K562 (cell line): ENCODE results near the gene CEBPE. TPM values are rescaled to one million over a fixed set of nuclear protein-coding genes. Genes with fewer than 3 reads are reported as not detected.

ENCODE experiments used
- ADNP ChIP-seq: fragments of 200-800 bp; sonication (Bioruptor generic); IDR thresholded peaks from 2 replicates; pipeline ENCODE4 v1.6.1; 2016; ENCODE audit warnings: missing genetic modification characterization, missing compliant biosample characterization
- AFF1 ChIP-seq, 2 experiments: fragments of 450-650 bp; IDR thresholded peaks; 2 replicates each; pipeline ENCODE4 v1.6.1; 2018; ENCODE audit warnings: mild to moderate bottlenecking in 2 of 2, low read depth in 1 of 2; ENCODE audit not compliant: partially characterized antibody in 2 of 2
- C11orf30 ChIP-seq: fragments of 450-650 bp; IDR thresholded peaks from 2 replicates; pipeline ENCODE4 v1.6.1; 2016; ENCODE audit warnings: low read depth, mild to moderate bottlenecking
- CAMTA2 ChIP-seq: fragments of 250-450 bp; sonication (Bioruptor Pico); conservative IDR thresholded peaks from 2 replicates; pipeline ENCODE4 v1.5.1; 2022
- CEBPB ChIP-seq: fragments of 450-650 bp; IDR thresholded peaks from 2 replicates; pipeline ENCODE4 v1.6.1; 2016; ENCODE audit warnings: missing genetic modification characterization, missing compliant biosample characterization
- EGR1 ChIP-seq: fragments of 450-650 bp; conservative IDR thresholded peaks from 2 replicates; pipeline ENCODE4 v1.6.1; 2017; ENCODE audit warnings: mild to moderate bottlenecking
- GTF2A2 ChIP-seq: IDR thresholded peaks from 2 replicates; pipeline ENCODE4 v1.6.1; 2016; ENCODE audit warnings: mild to moderate bottlenecking, missing genetic modification characterization, missing compliant biosample characterization
- HDAC1 ChIP-seq, 2 experiments: fragments of 450-650 bp; IDR thresholded peaks; 2 replicates each; pipeline ENCODE4 v1.6.1; 2016 to 2017; ENCODE audit warnings: inconsistent platforms in 1 of 2, mild to moderate bottlenecking in 1 of 2, moderate library complexity in 1 of 2
- HDAC8 ChIP-seq: fragments of 450-650 bp; IDR thresholded peaks from 2 replicates; pipeline ENCODE4 v1.6.1; 2016; ENCODE audit warnings: mild to moderate bottlenecking, missing genetic modification characterization, moderate library complexity, missing compliant biosample characterization
- MAFF ChIP-seq: IDR thresholded peaks from 2 replicates; pipeline ENCODE4 v1.6.1; 2012; ENCODE audit warnings: low read length, improper control_type of control experiment
- MCM3 ChIP-seq: fragments of 450-650 bp; IDR thresholded peaks from 2 replicates; pipeline ENCODE4 v1.6.1; 2016
- NCOA2 ChIP-seq, 2 experiments: fragments of 450-650 bp; IDR thresholded peaks; 2 replicates each; pipeline ENCODE4 v1.6.1; 2018; ENCODE audit warnings: mild to moderate bottlenecking in 2 of 2, moderate library complexity in 1 of 2; ENCODE audit not compliant: partially characterized antibody in 2 of 2
- PHF21A ChIP-seq: fragments of 450-650 bp; IDR thresholded peaks from 2 replicates; pipeline ENCODE4 v1.6.1; 2017; ENCODE audit warnings: low read depth, borderline replicate concordance
- RBFOX2 ChIP-seq: fragments of 200-400 bp; formaldehyde crosslinking; IDR thresholded peaks from 2 replicates; pipeline ENCODE4 v1.6.1; 2017; ENCODE audit warnings: low read depth, mild to moderate bottlenecking, low read length, moderate library complexity
- RBM25 ChIP-seq: fragments of 200-400 bp; formaldehyde crosslinking; IDR thresholded peaks from 2 replicates; pipeline ENCODE4 v1.6.1; 2018; ENCODE audit warnings: low read length, low read depth, moderate library complexity; ENCODE audit not compliant: severe bottlenecking
- SETDB1 ChIP-seq: IDR thresholded peaks from one replicate; pipeline ENCODE4 v1.6.1; 2012; ENCODE audit warnings: low read length, control low read depth, inconsistent platforms
- SIN3A ChIP-seq, 2 experiments: fragments of 150-350 bp in 1 of 2; IDR thresholded peaks; 2 replicates each; pipeline ENCODE4 v1.6.1; 2011 to 2016; ENCODE audit warnings: borderline replicate concordance in 2 of 2, low read depth in 2 of 2, low read length in 2 of 2, mild to moderate bottlenecking in 2 of 2, moderate library complexity in 2 of 2; ENCODE audit not compliant: control insufficient read depth in 1 of 2
- SMARCA4 ChIP-seq: fragments of 450-650 bp; IDR thresholded peaks from 2 replicates; pipeline ENCODE4 v1.6.1; 2016
- SREBF2 ChIP-seq: sonication (generic); formaldehyde crosslinking; IDR thresholded peaks from 2 replicates; pipeline ENCODE4 v1.4.0; 2020; ENCODE audit warnings: mild to moderate bottlenecking, missing genetic modification reagents
- SRSF7 ChIP-seq: fragments of 200-400 bp; formaldehyde crosslinking; optimal IDR thresholded peaks from 2 replicates; pipeline ENCODE3; 2017; ENCODE audit warnings: mild to moderate bottlenecking, low read depth, low read length
- ZKSCAN1 ChIP-seq: fragments of 150-350 bp; IDR thresholded peaks from 2 replicates; pipeline ENCODE4 v1.6.1; 2016; ENCODE audit warnings: low read depth, low read length
- ZNF175 ChIP-seq: fragments of 200-800 bp; sonication (Bioruptor generic); IDR thresholded peaks from 2 replicates; pipeline ENCODE4 v1.6.1; 2016; ENCODE audit warnings: low read depth, mild to moderate bottlenecking, missing genetic modification characterization, missing compliant biosample characterization
- ZNF311 ChIP-seq: fragments of 250-450 bp; sonication (Bioruptor Pico); IDR thresholded peaks from 2 replicates; pipeline ENCODE4 v1.4.0; 2020; ENCODE audit warnings: mild to moderate bottlenecking, moderate library complexity
- ZNF57 ChIP-seq: fragments of 450-650 bp; formaldehyde crosslinking; IDR thresholded peaks from 2 replicates; pipeline ENCODE4 v1.4.0; 2020; ENCODE audit warnings: mild to moderate bottlenecking, moderate library complexity
- ZNF668 ChIP-seq: fragments of 250-450 bp; sonication (Bioruptor Pico); IDR thresholded peaks from 2 replicates; pipeline ENCODE4 v1.8.0; 2022; ENCODE audit warnings: mild to moderate bottlenecking, inconsistent platforms
- ZNF717 ChIP-seq: fragments of 250-450 bp; sonication (Bioruptor Pico); IDR thresholded peaks from 2 replicates; pipeline ENCODE4 v1.5.0; 2021
- ZSCAN29 ChIP-seq: fragments of 450-650 bp; IDR thresholded peaks from 2 replicates; pipeline ENCODE4 v1.6.1; 2017
- polyA plus RNA-seq, 8 experiments: library from polyadenylated mRNA; depleted of rRNA in 4 of 8; stranded (reverse) in 5 of 8; unstranded in 3 of 8; fragments of >200 nt; fragmentation: Nextera tagmentation in 2 of 8; fragmentation: Illumina TruSeq in 1 of 8; extraction: Ambion mirVana in 2 of 8; extraction: Trizol in 1 of 8; gene quantifications; 2 replicates each; pipeline versions ENCODE4 v1.2.1 to v1.2.3, GENCODE V29; 2011 to 2014; ENCODE audit warnings: inconsistent platforms in 1 of 8, missing spikeins in 1 of 8
- total RNA-seq, 7 experiments: library from RNA; depleted of rRNA in 6 of 7; stranded (reverse); fragments of >200 nt in 6 of 7; fragmentation: Illumina TruSeq in 2 of 7; extraction: Trizol in 2 of 7; gene quantifications; 2 replicates each; pipeline versions ENCODE4 v1.2.1 to v1.2.3, GENCODE V29; 2011 to 2021; ENCODE audit warnings: low replicate concordance in 1 of 7
- TF ChIP-seq, protein P1 (sequence below): fragments of 450-650 bp; formaldehyde crosslinking; IDR thresholded peaks from 2 replicates; pipeline ENCODE4 v1.4.0; 2022; ENCODE audit warnings: missing genetic modification characterization

CEBPE gene
- total and polyA plus RNA-seq, 9 of the 15 experiments (the other 6 are each of a cell fraction or from before 2014, with no cell fraction given) = 0.09 to 0.15 (median 0.13) TPM; not detected in 6

DNA sequence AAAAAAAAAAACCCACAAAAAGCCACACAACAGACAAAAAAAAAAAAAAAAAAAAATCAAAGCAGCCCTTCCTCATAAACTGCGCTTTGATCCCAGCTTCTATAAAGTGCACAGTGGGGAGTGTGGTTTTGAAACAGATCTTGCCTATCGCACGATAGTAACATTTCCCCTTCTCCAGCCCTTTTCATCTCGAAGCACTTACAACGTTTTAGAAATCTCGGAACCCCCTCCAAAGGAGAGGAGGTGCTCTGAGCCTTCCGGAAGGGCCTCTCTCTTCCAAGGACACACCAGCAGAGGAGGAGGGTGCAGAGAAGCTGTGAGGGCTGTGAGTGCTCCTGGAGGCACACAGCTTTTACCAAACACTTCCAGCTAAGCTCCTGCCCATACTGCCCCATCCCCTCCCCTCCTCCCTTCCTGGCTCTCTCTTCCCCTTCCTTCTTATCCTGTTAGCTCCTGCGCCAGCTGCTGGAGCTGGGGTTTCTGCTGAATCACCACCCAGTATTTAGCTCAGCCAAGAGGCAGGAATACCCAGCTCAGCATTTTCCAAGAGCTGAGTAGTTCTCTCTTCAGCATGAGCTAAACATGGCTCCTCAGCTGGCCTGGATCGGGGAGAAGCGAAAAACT lies 36.0 kb upstream of the CEBPE start (continued):
- TF ChIP-seq, protein P1, sequence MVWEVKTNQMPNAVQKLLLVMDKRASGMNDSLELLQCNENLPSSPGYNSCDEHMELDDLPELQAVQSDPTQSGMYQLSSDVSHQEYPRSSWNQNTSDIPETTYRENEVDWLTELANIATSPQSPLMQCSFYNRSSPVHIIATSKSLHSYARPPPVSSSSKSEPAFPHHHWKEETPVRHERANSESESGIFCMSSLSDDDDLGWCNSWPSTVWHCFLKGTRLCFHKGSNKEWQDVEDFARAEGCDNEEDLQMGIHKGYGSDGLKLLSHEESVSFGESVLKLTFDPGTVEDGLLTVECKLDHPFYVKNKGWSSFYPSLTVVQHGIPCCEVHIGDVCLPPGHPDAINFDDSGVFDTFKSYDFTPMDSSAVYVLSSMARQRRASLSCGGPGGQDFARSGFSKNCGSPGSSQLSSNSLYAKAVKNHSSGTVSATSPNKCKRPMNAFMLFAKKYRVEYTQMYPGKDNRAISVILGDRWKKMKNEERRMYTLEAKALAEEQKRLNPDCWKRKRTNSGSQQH (CRISPR knock-in tag) = no peak
- TF ChIP-seq ADNP (tag) = no peak
- no peak for TF ChIP-seq HDAC8 (tag)
- no peak for TF ChIP-seq ZNF717 (CRISPR knock-in tag)
- no peak for TF ChIP-seq ZNF668 (CRISPR knock-in tag)
- TF ChIP-seq MAFF = peak; percentile 97
- TF ChIP-seq PHF21A = 0 out of 2 replicates have a peak, but pooled peaks have one; percentile 87
- TF ChIP-seq GTF2A2 (tag) = no peak
- peak in 1 of 2 experiments; percentile 49 for TF ChIP-seq AFF1 (IDR thresholded peaks at IDR 0.05; ENCODE audit: low read depth in 1 of 2, partially characterized antibody in 2 of 2)
- no peak for TF ChIP-seq CAMTA2 (CRISPR knock-in tag)
- no peak for TF ChIP-seq SREBF2 (CRISPR knock-in tag)
- peak in 1 of 2 experiments; percentile 54; a peak in 2 of 4 replicates for TF ChIP-seq HDAC1 (IDR thresholded peaks at IDR 0.05)
- no peak for TF ChIP-seq CEBPB (tag)
- TF ChIP-seq ZKSCAN1 = no peak
- TF ChIP-seq EGR1 = no peak
- TF ChIP-seq SMARCA4 = peak; percentile 78
- TF ChIP-seq MCM3 = no peak
- TF ChIP-seq ZNF57 = no peak
- peak; percentile 54; the same call in 1 of the 2 replicates for TF ChIP-seq ZNF175 (CRISPR knock-in tag)
- no peak for TF ChIP-seq ZSCAN29
- TF ChIP-seq SRSF7 = no peak
- no peak for TF ChIP-seq RBFOX2
- TF ChIP-seq NCOA2 (IDR thresholded peaks at IDR 0.05; ENCODE audit: partially characterized antibody in 2 of 2) = no peak
- TF ChIP-seq C11orf30 = peak; percentile 100
- no peak for TF ChIP-seq ZNF311
- no peak for TF ChIP-seq SETDB1
- no peak for TF ChIP-seq SIN3A (IDR thresholded peaks at IDR 0.05; ENCODE audit: borderline replicate concordance in 2 of 2, control insufficient read depth in 1 of 2, low read depth in 2 of 2, low read length in 2 of 2)
- TF ChIP-seq RBM25 = no peak
